H1 (cell line): Measurements from ENCODE around the gene PDIA6. TPM values are rescaled to one million over a fixed set of nuclear protein-coding genes. Genes with fewer than 3 reads are reported as not detected.
A peak's percentile ranks its signal among the peaks of the same experiment; 100 is the strongest.

ENCODE experiments used
- CTCF ChIA-PET: fragments of 300-600 bp; sonication (Branson Sonifier 250); formaldehyde crosslinking; loops from one replicate; lab custom pipeline; 2021; ENCODE audit not compliant: partially characterized antibody; lab: Charles Lee
- POLR2A ChIA-PET: fragments of 300-600 bp; sonication (Branson Sonifier 250); formaldehyde crosslinking; loops from one replicate; lab custom pipeline; 2021; ENCODE audit warnings: inconsistent platforms; ENCODE audit not compliant: partially characterized antibody; lab: Charles Lee
- DNase-seq, 2 experiments: peaks; one replicate each; pipeline versions ENCODE4 v3.0.0 to v3.0.0-alpha.2; 2010 to 2022; ENCODE audit warnings: low spot score in 2 of 2, low read depth in 1 of 2, mixed read lengths in 1 of 2
- FAIRE-seq: peaks from 2 replicates; lab custom pipeline; 2011; peaks lifted over from hg19 to GRCh38; lab: Jason Lieb, UNC
- H2AFZ ChIP-seq: 2 replicates; pipeline ENCODE4 v1.8.1; 2012; ENCODE audit warnings: low read length, inconsistent platforms
- H2AK5ac ChIP-seq: 2 replicates; pipeline ENCODE4 v1.6.1; 2013; ENCODE audit warnings: low read depth, low read length
- H2BK120ac ChIP-seq: replicated peaks from 2 replicates; pipeline ENCODE3; 2013; ENCODE audit warnings: low read depth, low read length, inconsistent platforms
- H2BK12ac ChIP-seq: 2 replicates; pipeline ENCODE4 v1.6.1; 2013; ENCODE audit warnings: low read depth, low read length
- H2BK15ac ChIP-seq: 2 replicates; pipeline ENCODE4 v1.6.1; 2013; ENCODE audit warnings: low read length
- H2BK20ac ChIP-seq: 2 replicates; pipeline ENCODE4 v1.6.1; 2013; ENCODE audit warnings: low read length
- H2BK5ac ChIP-seq: 2 replicates; pipeline ENCODE4 v1.6.1; 2013; ENCODE audit warnings: low read depth, low read length
- H3K14ac ChIP-seq: 2 replicates; pipeline ENCODE4 v1.6.1; 2013; ENCODE audit warnings: inconsistent platforms; ENCODE audit not compliant: insufficient read length
- H3K18ac ChIP-seq: 2 replicates; pipeline ENCODE4 v1.6.1; 2013; ENCODE audit warnings: low read length; ENCODE audit errors: extremely low read depth
- H3K23ac ChIP-seq: 2 replicates; pipeline ENCODE4 v1.6.1; 2013; ENCODE audit warnings: inconsistent platforms; ENCODE audit not compliant: insufficient read length
- H3K23me2 ChIP-seq: 2 replicates; pipeline ENCODE4 v1.6.1; 2013; ENCODE audit warnings: low read depth, low read length
- H3K27ac ChIP-seq: 2 replicates; pipeline ENCODE4 v1.6.1; 2011; ENCODE audit warnings: low read depth, low read length, inconsistent platforms
- H3K27me3 ChIP-seq, 4 experiments: replicated peaks in 1 of 4; 1 replicate in 1 of 4; 2 replicates in 3 of 4; pipeline versions ENCODE4 v1.6.1 to v1.8.1; 2011 to 2013; ENCODE audit warnings: low read length in 3 of 4, mild to moderate bottlenecking in 3 of 4, inconsistent platforms in 2 of 4, mixed read lengths in 2 of 4, moderate library complexity in 1 of 4; ENCODE audit not compliant: control insufficient read depth in 3 of 4, insufficient read depth in 3 of 4; ENCODE audit errors: extremely low read depth in 1 of 4
- H3K36me3 ChIP-seq, 4 experiments: 2 replicates each; pipeline versions ENCODE4 v1.6.1 to v1.8.1; 2011 to 2013; ENCODE audit warnings: mild to moderate bottlenecking in 4 of 4, low read length in 3 of 4, moderate library complexity in 2 of 4, control low read depth in 1 of 4, inconsistent platforms in 1 of 4; ENCODE audit not compliant: insufficient read depth in 4 of 4, control insufficient read depth in 2 of 4
- H3K4ac ChIP-seq: replicated peaks from 2 replicates; pipeline ENCODE3; 2013; ENCODE audit warnings: low read length, low read depth, mixed read lengths, inconsistent platforms; ENCODE audit not compliant: insufficient read length
- H3K4me1 ChIP-seq, 4 experiments: replicated peaks in 1 of 4; 1 replicate in 1 of 4; 2 replicates in 3 of 4; pipeline versions ENCODE4 v1.6.1 to v1.8.1; 2011 to 2013; ENCODE audit warnings: low read length in 3 of 4, inconsistent platforms in 2 of 4, mixed read lengths in 1 of 4; ENCODE audit not compliant: insufficient read depth in 4 of 4, control insufficient read depth in 3 of 4
- H3K4me2 ChIP-seq, 2 experiments: 2 replicates each; pipeline versions ENCODE4 v1.6.1 to v1.8.1; 2011 to 2013; ENCODE audit warnings: low read depth in 2 of 2, low read length in 2 of 2, control low read depth in 1 of 2, inconsistent platforms in 1 of 2, mild to moderate bottlenecking in 1 of 2; ENCODE audit not compliant: insufficient read depth in 1 of 2
- H3K4me3 ChIP-seq, 4 experiments: fragments of 200-600, 300-600 bp in 1 of 4; sonication (generic), shearing (Covaris generic), sonication (Bioruptor Twin) in 1 of 4; 2 replicates each; pipeline versions ENCODE4 v1.5.1 to v1.8.1; 2011 to 2016; ENCODE audit warnings: low read length in 4 of 4, low read depth in 3 of 4, control low read depth in 2 of 4, inconsistent platforms in 2 of 4, mild to moderate bottlenecking in 2 of 4, mixed read lengths in 1 of 4, moderate library complexity in 1 of 4; ENCODE audit not compliant: insufficient read depth in 2 of 4; ENCODE audit errors: extremely low read depth in 1 of 4
- H3K56ac ChIP-seq: replicated peaks from 2 replicates; pipeline ENCODE3; 2013; ENCODE audit warnings: low read depth, mild to moderate bottlenecking, mixed read lengths, low read length, inconsistent platforms; ENCODE audit not compliant: insufficient read length
- H3K79me1 ChIP-seq: 2 replicates; pipeline ENCODE4 v1.6.1; 2013; ENCODE audit warnings: low read depth, low read length, control low read depth
- H3K79me2 ChIP-seq, 2 experiments: 2 replicates each; pipeline versions ENCODE4 v1.6.1 to v1.8.1; 2012 to 2013; ENCODE audit warnings: low read length in 2 of 2, mild to moderate bottlenecking in 2 of 2, inconsistent platforms in 1 of 2; ENCODE audit not compliant: insufficient read depth in 2 of 2, control insufficient read depth in 1 of 2
- H3K9ac ChIP-seq, 4 experiments: replicated peaks in 1 of 4; 1 replicate in 1 of 4; 2 replicates in 3 of 4; pipeline versions ENCODE4 v1.6.1 to v1.8.1; 2011 to 2013; ENCODE audit warnings: low read depth in 3 of 4, low read length in 3 of 4, control low read depth in 2 of 4, mild to moderate bottlenecking in 2 of 4, moderate library complexity in 2 of 4, inconsistent platforms in 1 of 4; ENCODE audit errors: extremely low read depth in 1 of 4
- H3K9me3 ChIP-seq, 2 experiments: 2 replicates each; pipeline versions ENCODE4 v1.6.1 to v1.8.1; 2012 to 2013; ENCODE audit warnings: mild to moderate bottlenecking in 2 of 2, moderate library complexity in 2 of 2, control low read depth in 1 of 2, inconsistent platforms in 1 of 2, low read depth in 1 of 2, low read length in 1 of 2, mixed read lengths in 1 of 2; ENCODE audit not compliant: insufficient read depth in 2 of 2
- H4K20me1 ChIP-seq, 2 experiments: replicated peaks in 1 of 2; 2 replicates each; pipeline versions ENCODE3 to v1.8.1; 2011 to 2013; ENCODE audit warnings: inconsistent platforms in 2 of 2, low read length in 2 of 2, mild to moderate bottlenecking in 1 of 2; ENCODE audit not compliant: insufficient read depth in 2 of 2, control insufficient read depth in 1 of 2
- H4K5ac ChIP-seq: 2 replicates; pipeline ENCODE4 v1.6.1; 2013; ENCODE audit warnings: low read length, low read depth, mixed read lengths, inconsistent platforms; ENCODE audit not compliant: insufficient read length
- H4K8ac ChIP-seq: 2 replicates; pipeline ENCODE4 v1.8.0; 2013; ENCODE audit warnings: mild to moderate bottlenecking, moderate library complexity, low read length, inconsistent platforms; ENCODE audit not compliant: insufficient read depth; ENCODE audit errors: extremely low read depth
- H4K91ac ChIP-seq: replicated peaks from 2 replicates; pipeline ENCODE3; 2013; ENCODE audit warnings: low read length, mixed read lengths, inconsistent platforms; ENCODE audit not compliant: insufficient read length
- GTF2F1 ChIP-seq: IDR thresholded peaks from 2 replicates; pipeline ENCODE4 v1.6.1; 2012; ENCODE audit warnings: low read depth, low read length, improper control_type of control experiment, borderline replicate concordance
- RFX5 ChIP-seq: IDR thresholded peaks from 2 replicates; pipeline ENCODE4 v1.6.1; 2011; ENCODE audit warnings: low read depth, low read length, improper control_type of control experiment, borderline replicate concordance
- SIX5 ChIP-seq: IDR thresholded peaks from 2 replicates; pipeline ENCODE4 v1.6.1; 2011; ENCODE audit warnings: mild to moderate bottlenecking, low read depth, low read length
- SRF ChIP-seq: IDR thresholded peaks from 2 replicates; pipeline ENCODE4 v1.6.1; 2011; ENCODE audit warnings: mild to moderate bottlenecking, low read depth, low read length, moderate library complexity
- WGBS, 2 experiments: shearing (Covaris generic) in 1 of 2; methylation state at CpG; one replicate each; pipeline versions ENCODE4 v1.1.6 to v1.1.7; 2013 to 2015; ENCODE audit warnings: low lambda C conversion rate in 2 of 2, mixed read lengths in 2 of 2, inconsistent platforms in 1 of 2, low coverage in 1 of 2, missing lambda C conversion rate in 1 of 2; ENCODE audit not compliant: insufficient replicate concordance in 2 of 2, insufficient coverage in 1 of 2, insufficient read length in 1 of 2; ENCODE audit errors: extremely low coverage in 1 of 2, missing lambda C conversion rate in 1 of 2; 5-methylcytosine and 5-hydroxymethylcytosine counted together
- polyA plus RNA-seq, 7 experiments: library from polyadenylated mRNA; depleted of rRNA in 3 of 7; stranded (reverse) in 5 of 7; unstranded in 2 of 7; fragments of >200 nt in 5 of 7; fragments of 200-250 nt in 2 of 7; gene quantifications; 1 replicate in 5 of 7; 2 replicates in 1 of 7; 4 replicates in 1 of 7; pipeline versions ENCODE4 v1.2.1 to v1.2.3, GENCODE V29; 2011 to 2013; ENCODE audit warnings: missing spikeins in 2 of 7, mixed read lengths in 2 of 7
- total RNA-seq: library from RNA; stranded (reverse); fragmentation: NEBNext Ultra II Directional; extraction: Animal tissue kit (Norgen Biotek cat#: 25700); gene quantifications from 2 replicates; pipeline ENCODE4 v1.2.1, GENCODE V29; 2021

The PDIA6 gene
- total and polyA plus RNA-seq, 2 of the 8 experiments (the other 6 are each of a cell fraction or from before 2014, with no cell fraction given): 181 to 384 TPM

DNA sequence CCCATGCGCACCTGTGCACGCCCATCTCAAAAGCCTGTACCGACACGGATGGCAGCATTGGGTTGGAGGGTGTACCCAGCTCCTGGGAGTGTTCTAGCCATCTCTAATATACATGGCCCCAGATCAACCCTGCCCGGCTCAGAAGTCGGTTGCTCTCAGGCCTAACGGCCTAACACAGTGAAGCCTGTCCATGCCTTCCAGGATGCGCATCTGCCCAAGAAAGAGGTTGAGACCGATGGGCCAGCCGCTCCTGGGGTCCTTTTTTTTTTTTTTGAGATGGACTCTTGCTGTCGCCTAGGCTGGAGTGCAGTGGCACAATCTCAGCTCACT is 32.1 kb downstream of the PDIA6 start:
- Histone ChIP-seq H3K4me2 (no peak overlapping the region), H4K20me1 (peaks cover 2 to 22% of the 10 kb centered on the region in 2 experiments), H3K27me3 (no peaks in the 10 kb centered on the region), H2BK15ac (no peak overlapping the region), H3K36me3 (peaks cover 33 to 58% (median 45%) of the 10 kb centered on the region in 4 experiments), H3K18ac (no peak overlapping the region), H3K9ac (no peak overlapping the region), H4K8ac (peak overlapping the region; percentile 64), H2BK5ac (no peak overlapping the region), H3K4ac (no peak overlapping the region), H3K4me1 (0 out of 7 replicates have a peak, but pooled peaks cover 0 to under 1% (median 0%) of the 10 kb centered on the region in 4 experiments), H3K14ac (no peak overlapping the region), H4K5ac (no peak overlapping the region), H2BK120ac (no peak overlapping the region), H4K91ac (no peak overlapping the region), H3K79me1 (peaks cover 3% of the 10 kb centered on the region; the same call in 1 of the 2 replicates), H2AFZ (no peak overlapping the region), H2BK12ac (no peak overlapping the region), H2AK5ac (no peak overlapping the region), H3K4me3 (no peak overlapping the region), H3K23ac (no peak overlapping the region), H3K27ac (no peak overlapping the region), H3K9me3 (no peaks in the 10 kb centered on the region), H3K56ac (no peak overlapping the region), H3K23me2 (no peaks in the 10 kb centered on the region), H2BK20ac (no peak overlapping the region), H3K79me2 (no peaks in the 10 kb centered on the region)
- no peak for DNase-seq
- no peak for FAIRE-seq
- WGBS, 2 experiments: 99% methylated on average over 11 of the region's 11 CpGs; no CpG with 5 or more reads in 1 of the 2 experiments
- POLR2A ChIA-PET: no interaction called here
- CTCF ChIA-PET: interaction anchor here (0.8 to 3.7 kb wide), 3 partner anchors 12 to 71 kb away, joined by 3 to 20 read pairs (median 3); no protein-coding TSS in a partner anchor
- TF ChIP-seq RFX5: no peak
- no peak for TF ChIP-seq SRF
- no peak for TF ChIP-seq GTF2F1
- no peak for TF ChIP-seq SIX5
